Peyer's patch (tissue), 4 donors: ENCODE measurements around the gene RABGGTA. TPM values are rescaled to one million over a fixed set of nuclear protein-coding genes. Genes with fewer than 3 reads are reported as not detected.

ENCODE experiments used
- DNase-seq, 3 donors: peaks; one replicate each; pipeline ENCODE4 v3.0.0-alpha.2; 2017 to 2019
- H3K27ac ChIP-seq, 4 donors: fragments of 200-600 bp; sonication (generic); one replicate each; pipeline ENCODE4 v1.5.1; 2016 to 2019
- H3K27me3 ChIP-seq, 2 donors: fragments of 200-600 bp; sonication (generic); one replicate each; pipeline ENCODE4 v1.5.1; 2019
- H3K36me3 ChIP-seq, 3 donors: fragments of 200-600 bp; sonication (generic); one replicate each; pipeline ENCODE4 v1.5.1; 2016 to 2019
- H3K4me1 ChIP-seq, 4 donors: fragments of 200-600 bp; sonication (generic); one replicate each; pipeline ENCODE4 v1.5.1; 2016 to 2019
- H3K4me3 ChIP-seq, 4 donors: fragments of 200-600 bp; sonication (generic); 1 replicate in 3 of 4; 2 replicates in 1 of 4; pipeline ENCODE4 v1.5.1; 2016 to 2019; ENCODE audit warnings: mild to moderate bottlenecking in 1 of 4
- H3K9me3 ChIP-seq, 4 donors: fragments of 200-600 bp; sonication (generic); one replicate each; pipeline ENCODE4 v1.5.1; 2016 to 2019; ENCODE audit warnings: mild to moderate bottlenecking in 1 of 4
- CTCF ChIP-seq, 6 experiments: fragments of 450-650 bp in 4 of 6; fragments of 200-600 bp in 2 of 6; sonication (generic) in 1 of 6; IDR thresholded peaks; one replicate each; pipeline ENCODE4 v1.5.1; 2017 to 2019; ENCODE audit warnings: antibody characterized with exemption in 6 of 6, mild to moderate bottlenecking in 3 of 6, moderate library complexity in 1 of 6
- POLR2A ChIP-seq, 2 donors: fragments of 450-650 bp; IDR thresholded peaks; one replicate each; pipeline ENCODE4 v1.5.1; 2017; ENCODE audit warnings: antibody characterized with exemption in 2 of 2, mild to moderate bottlenecking in 2 of 2, moderate library complexity in 2 of 2
- total RNA-seq, 4 donors: library from RNA; depleted of rRNA; stranded (reverse); fragments of >200 nt; gene quantifications; one replicate each; pipeline ENCODE4 v1.1.0, GENCODE V29; 2016

RABGGTA gene
- 10 to 100 TPM; 57.3 to 84.6 (median 77.6) TPM for total RNA-seq

GRCh38 chr14:24271134-24271833 is at the start of gene RABGGTA:
RABGGTA (minus strand) TSS chr14:24271597; CDS start chr14:24271115, 482 bp downstream.
- peak; percentile 67 to 89 (median 77) for TF ChIP-seq CTCF (IDR thresholded peaks at IDR 0.05)
- TF ChIP-seq POLR2A (IDR thresholded peaks at IDR 0.05), result peak; percentile 70 to 83
- H3K4me3 ChIP-seq, result peak within 1 kb of the TSS; percentile 80 to 100 (median 93)
- H3K36me3 ChIP-seq, result peaks cover 0 to 28% (median 0%) of the 10 kb centered on the region in 3 donors
- H3K27me3 ChIP-seq, result no peaks in the 10 kb centered on the region
- DNase-seq, result peak; percentile 89 to 96 (median 94)
- H3K4me1 ChIP-seq, result peaks cover 0 to 10% (median 7%) of the 10 kb centered on the region in 4 donors
- peak within 1 kb of the TSS; percentile 94 to 99 (median 98) for H3K27ac ChIP-seq
- no peaks in the 10 kb centered on the region for H3K9me3 ChIP-seq

GRCh38 chr14:24317141-24317928 is 45.9 kb upstream of the RABGGTA start:
- peaks cover 0 to 36% (median 11%) of the 10 kb centered on the region in 4 donors for H3K4me1 ChIP-seq
- no peaks in the 10 kb centered on the region for H3K9me3 ChIP-seq
- no peaks in the 10 kb centered on the region for H3K27me3 ChIP-seq
- H3K4me3 ChIP-seq, result no peak overlapping the region
- TF ChIP-seq POLR2A (IDR thresholded peaks at IDR 0.05) (no peak), CTCF (IDR thresholded peaks at IDR 0.05) (no peak)
- H3K36me3 ChIP-seq, result no peaks in the 10 kb centered on the region
- DNase-seq, result no peak
- H3K27ac ChIP-seq, result no peak overlapping the region

GRCh38 chr14:24316597-24316950 is 45.2 kb upstream of the RABGGTA start:
- Histone ChIP-seq H3K4me3 (peak overlapping the region in 2 of 4 donors; percentile 27 to 33), H3K36me3 (no peaks in the 10 kb centered on the region), H3K4me1 (peaks cover 0 to 41% (median 16%) of the 10 kb centered on the region in 4 donors), H3K9me3 (no peaks in the 10 kb centered on the region), H3K27me3 (no peaks in the 10 kb centered on the region), H3K27ac (peak overlapping the region in 3 of 4 donors; percentile 32 to 84 (median 72))
- TF ChIP-seq POLR2A (IDR thresholded peaks at IDR 0.05) (no peak), CTCF (IDR thresholded peaks at IDR 0.05) (no peak)
- no peak for DNase-seq

GRCh38 chr14:24315807-24316596 is 44.6 kb upstream of the RABGGTA start:
- Histone ChIP-seq H3K4me1 (peaks cover 0 to 46% (median 16%) of the 10 kb centered on the region in 4 donors), H3K27ac (peak overlapping the region in 3 of 4 donors; percentile 32 to 84 (median 72)), H3K36me3 (no peaks in the 10 kb centered on the region), H3K4me3 (peak overlapping the region in 2 of 4 donors; percentile 27 to 33), H3K9me3 (no peaks in the 10 kb centered on the region), H3K27me3 (no peaks in the 10 kb centered on the region)
- peak in 2 of 3 donors; percentile 86 to 89 for DNase-seq
- TF ChIP-seq CTCF (IDR thresholded peaks at IDR 0.05), result peak in 4 of 6 experiments; percentile 25 to 67 (median 60)
- no peak for TF ChIP-seq POLR2A (IDR thresholded peaks at IDR 0.05)

- peak overlapping the region; percentile 28 to 84 (median 52) for H3K27ac ChIP-seq
- H3K27me3 ChIP-seq, result no peaks in the 10 kb centered on the region
These were observed 43.9 kb upstream of the RABGGTA start for GRCh38 chr14:24315243-24315806.

More at GRCh38 chr14:24315243-24315806, 43.9 kb upstream of the RABGGTA start:
- H3K4me3 ChIP-seq, result peak overlapping the region in 2 of 4 donors; percentile 27 to 33
- peaks cover 0 to 51% (median 19%) of the 10 kb centered on the region in 4 donors for H3K4me1 ChIP-seq
- no peak for DNase-seq
- H3K9me3 ChIP-seq, result no peaks in the 10 kb centered on the region
- no peak for TF ChIP-seq CTCF (IDR thresholded peaks at IDR 0.05)
- no peak for TF ChIP-seq POLR2A (IDR thresholded peaks at IDR 0.05)
- H3K36me3 ChIP-seq, result no peaks in the 10 kb centered on the region
